NOMO-1 treated with dmso at 0.1 percent for 144 hours (cell line): ENCODE measurements around the gene GMNN.
"Not testable (repeated sequence)": the region's sequence is repeated elsewhere in the genome, so short reads cannot be mapped to it uniquely, and the experiment has no call there.

Experiments
- DNase-seq: peaks from one replicate; lab custom pipeline; 2025; ENCODE audit not compliant: unreplicated experiment; lab: John Stamatoyannopoulos, UW

The GMNN gene

DNA sequence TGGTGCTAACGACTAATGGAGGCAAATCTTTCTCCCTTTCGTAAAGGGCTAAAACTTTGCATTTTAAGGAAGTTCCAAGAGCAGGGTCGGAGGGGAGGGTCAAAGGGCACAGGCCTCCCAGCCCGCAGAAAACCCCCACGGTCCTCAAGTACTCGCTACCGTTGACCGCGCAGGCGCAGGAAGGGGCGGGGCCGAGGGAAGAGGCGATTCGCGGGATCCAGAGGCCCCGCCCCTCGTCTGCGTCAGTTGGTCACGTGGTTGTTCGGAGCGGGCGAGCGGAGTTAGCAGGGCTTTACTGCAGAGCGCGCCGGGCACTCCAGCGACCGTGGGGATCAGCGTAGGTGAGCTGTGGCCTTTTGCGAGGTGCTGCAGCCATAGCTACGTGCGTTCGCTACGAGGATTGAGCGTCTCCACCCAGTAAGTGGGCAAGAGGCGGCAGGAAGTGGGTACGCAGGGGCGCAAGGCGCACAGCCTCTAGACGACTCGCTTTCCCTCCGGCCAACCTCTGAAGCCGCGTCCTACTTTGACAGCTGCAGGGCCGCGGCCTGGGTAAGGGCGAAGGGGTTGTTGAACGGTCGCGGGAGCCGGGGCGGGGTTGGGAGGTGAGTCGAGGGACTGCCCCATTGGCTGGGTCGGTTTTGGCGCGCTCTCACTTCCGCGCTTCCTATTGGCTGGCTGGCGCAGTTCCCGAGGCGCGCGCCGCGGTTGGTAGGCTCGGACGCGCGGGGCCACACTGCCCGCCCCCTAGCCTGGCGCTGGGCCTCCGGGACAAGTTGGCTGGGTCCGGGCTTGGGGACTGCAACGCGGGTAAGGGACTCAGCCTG lies at the start of gene GMNN:
Gene GMNN, plus strand, starts transcription at position 242 of the 824 bp plus-strand sequence. CDS start 2,310 bp downstream, outside the sequence.
- DNase-seq = peak; percentile 100

DNA sequence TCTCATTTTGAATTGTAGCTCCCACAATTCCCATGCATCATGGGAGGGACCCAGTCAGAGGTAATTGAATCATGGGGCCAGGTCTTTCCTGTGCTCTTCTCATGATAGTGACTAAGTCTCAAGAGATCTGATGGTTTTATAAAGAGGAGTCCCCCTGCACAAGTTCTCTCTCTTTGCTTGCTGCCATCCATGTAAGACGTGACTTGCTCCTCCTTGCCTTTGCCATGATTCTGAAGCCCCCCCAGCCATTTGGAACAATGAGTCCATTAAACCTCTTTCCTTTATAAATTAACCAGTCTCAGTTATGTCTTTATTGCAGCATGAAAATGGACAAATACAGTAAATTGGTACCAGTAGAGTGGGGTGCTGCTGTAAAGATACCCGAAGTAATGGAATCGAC lies 44.1 kb upstream of the GMNN start:
- DNase-seq = not testable (repeated sequence)

DNA sequence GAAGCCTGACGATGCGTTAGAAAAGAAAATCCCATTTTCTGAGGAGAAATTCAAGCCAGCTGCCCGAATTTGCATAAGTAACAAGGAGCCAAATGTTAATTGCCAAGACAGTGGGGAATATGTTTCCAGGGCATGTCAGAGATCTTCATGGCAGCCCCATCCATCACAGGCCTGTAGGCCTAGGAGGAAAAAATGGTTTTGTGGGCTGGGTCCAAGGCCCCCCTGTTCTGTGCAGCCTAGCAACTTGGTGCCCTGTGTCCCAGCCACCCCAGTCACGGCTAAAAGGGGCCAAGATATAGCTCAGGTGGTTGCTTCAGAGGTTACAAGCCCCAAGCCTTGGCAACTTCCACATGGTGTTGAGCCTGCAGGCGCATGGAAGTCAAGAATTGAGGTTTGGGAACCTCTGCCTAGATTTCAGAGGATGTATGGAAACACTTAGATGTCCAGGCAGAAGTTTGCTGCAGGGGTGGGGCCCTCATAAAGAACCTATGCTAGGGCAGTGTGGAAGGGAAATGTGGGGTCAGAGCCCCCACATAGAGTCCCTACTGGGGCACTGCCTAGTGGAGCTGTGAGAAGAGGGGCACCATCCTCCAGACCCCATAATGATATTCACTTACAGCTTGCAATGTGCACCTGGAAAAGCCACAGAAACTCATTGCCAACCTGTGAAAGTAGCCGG lies 43.1 kb upstream of the GMNN start:
- DNase-seq = not testable (repeated sequence)

DNA sequence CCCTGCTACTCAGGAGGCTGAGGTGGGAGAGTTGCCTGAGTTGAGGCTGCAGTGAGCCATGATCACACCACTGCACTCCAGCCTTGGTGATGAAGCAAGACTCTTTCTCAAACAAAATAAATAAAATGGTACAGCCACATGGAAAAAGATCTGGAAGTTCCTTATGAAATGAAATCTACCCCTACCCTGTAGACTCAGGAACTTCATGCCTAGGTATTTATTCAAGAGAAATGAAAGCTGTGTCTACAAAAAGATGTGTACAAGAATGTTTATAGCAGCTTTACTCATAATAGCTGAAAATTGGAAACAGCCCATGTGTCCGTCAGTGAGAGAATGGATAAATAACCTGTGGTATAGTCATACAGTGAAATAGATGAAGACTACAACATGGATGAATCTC lies 40.6 kb upstream of the GMNN start:
- DNase-seq = no peak

DNA sequence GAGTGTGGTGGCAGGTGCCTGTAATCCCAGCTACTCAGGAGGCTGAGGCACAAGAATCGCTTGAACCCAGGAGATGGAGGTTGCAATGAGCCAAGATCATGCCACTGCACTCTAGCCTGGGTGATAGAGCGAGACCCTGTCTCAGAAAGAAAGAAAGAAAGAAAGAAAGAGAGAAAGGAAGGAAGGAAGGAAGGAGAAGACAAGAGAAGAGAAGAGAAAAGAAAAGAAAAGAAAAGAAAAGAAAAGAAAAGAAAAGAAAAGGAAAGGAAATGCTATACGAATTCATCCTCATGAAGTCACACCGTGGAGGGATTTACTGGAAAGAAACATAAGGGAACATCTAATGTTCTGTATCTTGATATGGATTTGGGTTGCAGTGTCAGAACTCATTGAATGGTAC lies 40.0 kb upstream of the GMNN start:
- not testable (repeated sequence) for DNase-seq

DNA sequence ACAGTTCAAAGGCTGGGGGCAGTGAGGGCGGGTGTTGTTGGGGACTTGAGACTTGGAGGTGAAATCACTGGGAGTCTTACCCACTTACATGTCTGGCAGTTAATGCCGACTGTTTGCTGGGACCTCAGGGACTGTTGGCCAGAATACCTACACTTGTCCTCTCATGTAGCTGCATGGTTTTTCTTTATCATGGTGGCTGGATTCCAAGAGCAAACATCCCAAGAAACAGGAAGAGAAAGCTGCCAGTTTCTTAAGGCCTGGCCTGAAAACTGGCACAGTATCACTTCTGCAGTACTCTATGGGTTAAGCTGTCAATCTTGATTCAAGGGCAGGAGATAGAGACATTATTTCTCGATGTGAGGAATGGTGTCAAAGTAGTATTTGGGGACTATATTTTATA lies 36.0 kb upstream of the GMNN start:
- DNase-seq = peak; percentile 13

DNA sequence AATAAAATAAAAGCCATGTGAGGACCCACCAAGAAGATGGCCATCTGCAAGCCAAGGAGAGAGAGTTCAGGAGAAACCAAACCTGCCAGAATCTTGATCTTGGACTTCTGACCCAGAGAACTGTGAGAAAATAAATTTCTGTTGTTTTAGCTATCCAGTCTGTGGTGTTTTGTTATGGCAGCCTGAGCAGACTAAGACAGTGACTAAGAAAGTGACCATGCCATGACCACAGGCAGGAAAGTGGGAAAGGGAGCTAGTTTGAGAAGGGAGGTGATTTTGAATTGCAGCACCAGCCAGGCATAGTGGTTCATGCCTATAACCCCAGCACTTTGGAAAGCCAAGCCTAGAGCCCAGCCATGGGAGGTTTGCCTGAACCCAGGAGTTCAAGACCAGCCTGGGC lies 33.9 kb upstream of the GMNN start:
- no peak for DNase-seq

DNA sequence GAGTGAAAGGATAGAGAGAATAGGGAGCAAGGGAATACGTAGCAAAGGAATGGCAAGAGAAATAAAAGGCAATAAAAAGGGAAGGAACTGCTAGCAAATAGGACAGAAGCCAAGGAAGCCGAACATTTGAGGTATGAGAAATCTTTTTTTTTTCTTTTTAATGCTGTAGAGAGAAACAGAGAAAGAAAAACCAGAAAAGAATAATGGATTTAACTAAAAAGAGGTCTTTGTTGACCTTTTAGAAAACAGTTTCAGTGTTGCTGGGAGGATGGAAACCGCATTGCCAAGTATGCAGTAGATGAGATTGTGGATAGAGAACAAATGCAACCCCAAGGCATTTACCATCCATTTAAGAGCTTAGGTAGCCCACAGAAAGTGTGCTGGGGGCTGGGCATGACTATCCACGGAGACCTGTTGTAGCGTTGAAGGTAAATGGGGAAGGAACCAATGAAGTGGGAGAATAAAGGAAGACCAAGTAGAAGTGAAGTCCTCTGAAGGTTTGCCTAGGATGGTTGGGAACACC lies 32.5 kb upstream of the GMNN start:
- DNase-seq = no peak

DNA sequence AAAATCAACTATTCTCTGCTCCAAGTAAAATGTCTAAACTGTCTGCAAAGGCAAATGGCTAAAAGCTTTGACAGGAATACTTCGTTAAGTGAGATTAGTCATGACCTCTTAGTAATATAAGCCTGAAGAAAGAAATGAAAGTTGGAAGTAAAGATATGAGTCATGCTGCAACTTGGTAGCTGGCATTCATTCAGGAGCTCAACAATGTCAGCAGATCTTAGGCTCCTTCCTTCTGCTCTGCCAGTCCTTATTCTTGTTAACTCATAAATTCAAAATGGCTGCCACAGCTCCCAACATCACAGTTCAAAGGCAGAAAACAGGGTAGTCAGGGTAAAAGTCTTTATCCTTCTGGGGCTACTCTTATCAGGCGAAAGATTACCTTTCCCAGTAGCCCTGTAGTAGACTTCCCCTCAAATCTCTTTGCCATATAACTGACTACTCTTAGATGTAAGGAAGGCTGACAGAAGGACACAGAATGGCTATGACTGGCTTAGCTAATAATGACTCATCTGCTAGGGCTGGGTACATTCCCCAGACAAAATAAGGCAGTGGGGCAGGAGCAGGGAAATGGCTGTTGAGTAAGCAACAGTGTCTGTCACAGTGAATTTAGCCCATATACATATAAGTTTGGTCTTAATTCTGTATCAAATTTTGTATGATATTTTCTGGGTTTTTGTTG lies 31.3 kb upstream of the GMNN start:
- DNase-seq = peak; percentile 61

DNA sequence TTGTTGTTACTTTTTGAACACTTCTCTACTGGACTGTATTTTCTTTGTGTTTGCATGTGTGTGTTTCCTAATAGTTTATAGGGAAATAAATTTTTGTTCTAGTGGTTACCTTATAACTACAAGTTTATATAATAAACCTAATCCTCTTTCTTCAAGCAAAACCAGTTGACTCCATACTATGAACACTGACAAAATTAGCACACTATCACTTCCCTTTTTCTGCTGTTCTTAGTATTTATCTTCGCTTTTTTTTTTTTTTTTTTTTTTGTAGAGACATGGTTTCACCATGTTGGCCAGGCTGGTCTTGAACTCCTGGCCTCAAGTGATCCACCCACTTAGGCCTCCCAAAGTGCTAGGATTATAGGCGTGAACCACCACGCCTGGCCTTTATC lies 30.8 kb upstream of the GMNN start:
- DNase-seq = peak; percentile 79

DNA sequence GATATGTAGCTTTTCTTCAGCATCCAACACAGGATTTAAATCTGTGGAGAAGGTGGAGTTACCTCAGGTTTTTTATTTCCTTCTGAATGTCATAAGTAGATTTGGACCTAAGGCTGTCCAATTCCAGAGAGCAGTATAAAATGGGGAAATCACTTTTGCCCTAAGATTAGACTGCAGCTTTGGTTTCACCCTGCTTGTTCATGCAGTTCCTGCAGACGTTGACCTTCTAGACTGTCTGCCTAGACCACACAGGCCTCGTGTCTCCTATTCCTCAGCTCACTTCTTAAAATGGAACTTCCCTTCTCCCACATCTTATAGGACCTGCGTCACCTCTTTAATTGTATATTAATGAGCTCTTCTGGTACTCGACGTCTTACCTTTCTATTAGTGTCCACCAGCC lies 29.8 kb upstream of the GMNN start:
- DNase-seq = peak; percentile 19

DNA sequence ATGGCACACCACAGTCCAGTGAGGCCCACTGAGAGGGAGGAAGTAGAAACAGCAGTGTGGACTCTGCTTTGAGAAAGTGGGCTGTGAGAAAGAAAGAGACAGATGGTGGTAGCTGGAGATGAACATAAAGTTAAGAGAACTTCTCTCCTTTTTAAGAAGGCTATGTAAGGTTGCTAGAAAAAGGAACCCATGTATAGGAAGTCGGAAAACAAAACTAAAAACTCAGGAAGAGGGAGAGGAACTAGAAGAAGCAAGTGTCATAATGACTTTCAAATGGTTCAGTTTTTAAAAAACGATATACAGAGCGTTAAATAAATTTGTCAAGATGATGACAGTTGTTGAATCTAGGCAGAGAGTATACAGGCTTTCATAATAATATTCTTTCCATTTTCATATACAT lies 25.4 kb upstream of the GMNN start:
- no peak for DNase-seq

DNA sequence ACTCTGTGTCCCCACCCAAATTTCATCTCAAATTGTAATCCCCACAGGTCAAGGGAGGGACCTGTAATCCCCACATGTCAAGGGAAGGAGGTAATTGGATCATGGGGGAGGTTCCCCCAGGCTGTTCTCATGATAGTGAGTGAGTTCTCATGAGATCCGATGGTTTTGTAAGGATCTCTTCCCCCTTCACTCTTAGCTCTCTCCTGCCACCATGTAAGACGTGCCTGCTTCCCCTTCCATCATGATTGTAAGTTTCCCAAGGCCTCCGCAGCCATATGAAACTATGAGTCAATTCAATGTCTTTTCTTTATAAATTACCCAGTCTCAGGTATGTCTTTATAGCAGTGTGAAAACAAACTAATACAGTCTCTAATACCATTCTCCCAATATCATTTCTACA lies 23.9 kb upstream of the GMNN start:
- DNase-seq = not testable (repeated sequence)

DNA sequence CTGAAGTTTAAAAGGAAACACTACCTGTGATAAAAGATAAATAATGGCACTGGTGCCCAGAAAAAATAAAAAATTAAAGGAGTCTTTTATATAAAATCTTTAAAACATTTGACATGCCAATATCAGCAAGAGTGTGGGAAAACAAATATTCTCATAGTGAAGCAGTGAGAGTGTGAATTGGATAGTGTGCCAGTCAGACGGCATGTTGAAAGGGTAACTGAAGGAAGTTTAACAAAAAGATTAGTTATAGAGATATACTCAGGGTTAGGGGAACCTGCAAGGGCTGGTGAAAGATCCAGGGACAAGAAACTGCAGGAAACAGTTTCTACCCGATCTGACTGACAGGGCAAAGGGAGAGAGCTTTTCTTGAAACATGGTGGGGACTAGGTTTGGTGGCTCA lies 22.2 kb upstream of the GMNN start:
- no peak for DNase-seq

DNA sequence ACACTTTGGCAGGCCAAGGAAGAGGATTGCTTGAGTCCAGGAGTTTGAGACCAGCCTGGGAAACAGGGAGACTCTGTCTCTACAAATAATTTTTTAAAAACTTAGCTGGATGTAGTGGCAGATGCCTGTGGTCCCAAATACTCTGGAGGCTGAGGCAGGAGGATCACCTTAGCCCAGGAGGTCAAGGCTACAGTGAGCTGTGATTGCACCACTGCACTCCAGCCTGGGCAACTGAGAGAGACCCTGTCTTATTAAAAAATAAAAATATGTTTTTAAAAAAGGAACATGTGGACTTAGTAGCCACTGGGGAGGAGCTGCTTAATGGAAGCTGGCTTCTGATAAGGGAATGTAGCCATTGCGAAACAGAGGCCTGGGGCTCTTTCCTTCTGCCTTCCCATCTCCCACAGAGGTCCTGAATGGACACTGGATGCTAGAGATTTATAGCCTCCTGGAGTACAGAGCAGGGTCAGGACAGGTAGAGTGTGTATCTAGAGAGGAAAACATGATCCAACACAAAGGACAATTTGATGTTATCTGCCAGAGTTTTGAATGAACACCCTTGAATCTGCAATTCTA lies 21.7 kb upstream of the GMNN start:
- no peak for DNase-seq

DNA sequence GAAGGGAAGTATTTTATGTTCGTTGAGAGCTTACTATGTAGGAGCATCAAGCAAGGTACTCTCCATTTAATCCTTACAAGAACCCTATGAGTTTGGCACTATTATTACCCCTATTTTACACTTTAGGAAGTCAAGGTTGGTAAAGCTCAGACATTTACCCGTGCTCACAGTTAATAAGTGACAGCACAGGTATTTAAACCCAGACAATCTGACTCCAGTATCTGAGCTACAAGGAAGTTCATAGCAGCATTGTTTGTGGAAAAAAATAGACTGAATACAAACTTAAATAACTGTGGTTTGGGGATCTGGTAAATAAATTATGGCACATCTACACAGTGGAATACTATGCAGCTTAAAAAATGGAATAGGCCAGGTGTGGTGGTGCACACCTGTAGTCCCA lies 21.2 kb upstream of the GMNN start:
- no peak for DNase-seq

DNA sequence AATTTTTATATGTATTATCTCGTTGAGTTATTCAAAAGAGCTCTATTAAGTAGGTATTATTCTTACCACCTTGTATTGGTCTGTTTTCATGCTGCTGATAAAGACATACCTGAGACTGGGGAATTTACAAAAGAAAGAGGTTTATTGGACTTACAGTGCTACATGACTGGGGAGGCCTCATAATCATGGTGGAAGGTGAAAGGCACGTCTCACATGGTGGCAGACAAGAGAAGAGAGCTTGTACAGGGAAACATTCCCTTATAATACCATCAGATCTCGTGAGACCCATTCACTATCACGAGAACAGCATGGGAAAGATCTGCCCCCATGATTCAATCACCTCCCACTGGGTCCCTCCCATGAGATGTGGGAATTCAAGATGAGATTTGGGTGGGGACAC lies 20.4 kb upstream of the GMNN start:
- not testable (repeated sequence) for DNase-seq

DNA sequence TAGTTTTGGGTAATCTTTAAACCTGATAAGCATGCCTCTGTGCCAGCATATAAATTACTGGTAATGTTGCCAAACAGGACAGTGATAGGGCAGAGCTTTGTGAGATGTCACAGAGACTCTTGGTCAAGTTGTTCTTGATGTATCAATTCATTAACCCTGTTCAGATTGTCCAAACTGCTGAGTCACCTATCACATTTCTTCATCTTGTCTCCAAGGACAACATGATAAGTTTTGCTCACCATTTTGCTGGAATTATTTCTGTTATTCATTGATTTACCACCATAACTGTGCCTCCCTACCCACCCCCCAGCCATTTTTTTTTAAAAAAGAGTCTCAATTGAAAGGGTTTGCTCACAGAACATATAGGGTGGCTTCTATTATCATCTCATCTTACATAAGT lies 19.5 kb upstream of the GMNN start:
- DNase-seq = no peak

DNA sequence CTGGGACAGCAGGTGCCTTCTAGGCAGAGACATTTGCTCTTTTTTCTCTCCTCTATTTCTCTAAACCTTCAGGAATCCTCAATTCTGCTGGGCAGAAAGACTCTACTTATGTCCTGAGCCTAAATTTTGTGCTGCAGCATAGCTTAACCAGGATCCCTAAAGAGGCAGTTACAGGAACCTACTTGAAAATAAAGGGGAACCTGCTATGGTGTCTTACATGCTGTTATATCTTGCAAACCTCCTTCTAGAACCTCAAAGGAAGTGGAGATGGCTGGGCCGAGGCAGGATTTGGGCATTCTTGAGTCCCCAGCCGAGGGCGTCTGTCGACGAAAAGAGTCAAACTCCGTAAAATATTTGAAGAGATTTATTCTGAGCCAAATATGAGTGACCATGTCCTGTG lies 17.1 kb upstream of the GMNN start:
- no peak for DNase-seq

DNA sequence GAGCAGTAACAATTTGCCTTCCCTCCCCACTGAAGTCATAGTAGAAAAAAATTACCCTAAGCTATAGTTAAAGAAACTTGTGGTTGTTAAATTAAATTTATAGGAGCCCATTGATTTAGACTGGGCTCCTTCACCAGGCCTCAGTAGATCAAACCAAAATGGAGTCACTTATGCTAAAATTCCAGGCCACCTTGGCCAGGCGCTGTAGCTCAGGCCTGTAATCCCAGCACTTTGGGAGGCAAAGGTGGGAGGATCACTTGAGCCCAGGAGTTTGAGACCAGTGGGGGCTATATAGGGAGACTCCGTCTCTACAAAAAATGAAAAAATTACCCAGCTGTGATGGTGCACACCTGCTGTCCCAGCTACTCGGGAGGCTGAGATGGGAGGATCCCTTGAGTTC lies 15.0 kb upstream of the GMNN start:
- no peak for DNase-seq

DNA sequence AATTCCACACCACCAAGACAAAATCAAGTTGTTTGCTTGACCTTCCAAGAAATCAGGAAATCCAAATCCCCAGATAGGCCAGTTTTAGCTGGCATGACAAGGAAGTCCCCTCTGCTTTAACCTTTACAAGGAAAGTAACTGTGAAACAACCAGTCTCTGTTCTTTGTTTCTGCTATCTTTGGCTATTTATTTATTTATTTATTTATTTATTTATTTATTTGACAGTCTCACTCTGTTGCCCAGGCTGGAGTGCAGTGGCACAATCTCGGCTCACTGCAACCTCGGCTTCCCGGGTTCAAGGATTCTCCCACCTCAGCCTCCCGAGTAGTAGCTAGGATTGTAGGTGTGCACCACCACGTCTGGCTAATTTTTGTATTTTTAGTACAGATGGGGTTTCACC lies 14.5 kb upstream of the GMNN start:
- DNase-seq = no peak
